Upper lobe of left lung (tissue), 4 donors: ENCODE measurements around the gene PCDHGB4.

Experiments
- EP300 ChIP-seq, 4 donors: sonication (generic); formaldehyde crosslinking; IDR thresholded peaks; one replicate each; pipeline ENCODE4 v1.5.1; 2017; ENCODE audit warnings: antibody characterized with exemption in 4 of 4, control low read depth in 2 of 4
- POLR2A ChIP-seq, 4 donors: fragments of 450-650 bp; IDR thresholded peaks; one replicate each; pipeline ENCODE4 v1.5.1; 2016 to 2017; ENCODE audit warnings: antibody characterized with exemption in 4 of 4, mild to moderate bottlenecking in 2 of 4
- TF ChIP-seq, protein P1 (sequence below), 6 experiments: fragments of 450-650 bp in 4 of 6; fragments of 200-600 bp in 2 of 6; sonication (generic) in 2 of 6; IDR thresholded peaks; one replicate each; pipeline ENCODE4 v1.5.1; 2016 to 2019; ENCODE audit warnings: antibody characterized with exemption in 6 of 6

DNA sequence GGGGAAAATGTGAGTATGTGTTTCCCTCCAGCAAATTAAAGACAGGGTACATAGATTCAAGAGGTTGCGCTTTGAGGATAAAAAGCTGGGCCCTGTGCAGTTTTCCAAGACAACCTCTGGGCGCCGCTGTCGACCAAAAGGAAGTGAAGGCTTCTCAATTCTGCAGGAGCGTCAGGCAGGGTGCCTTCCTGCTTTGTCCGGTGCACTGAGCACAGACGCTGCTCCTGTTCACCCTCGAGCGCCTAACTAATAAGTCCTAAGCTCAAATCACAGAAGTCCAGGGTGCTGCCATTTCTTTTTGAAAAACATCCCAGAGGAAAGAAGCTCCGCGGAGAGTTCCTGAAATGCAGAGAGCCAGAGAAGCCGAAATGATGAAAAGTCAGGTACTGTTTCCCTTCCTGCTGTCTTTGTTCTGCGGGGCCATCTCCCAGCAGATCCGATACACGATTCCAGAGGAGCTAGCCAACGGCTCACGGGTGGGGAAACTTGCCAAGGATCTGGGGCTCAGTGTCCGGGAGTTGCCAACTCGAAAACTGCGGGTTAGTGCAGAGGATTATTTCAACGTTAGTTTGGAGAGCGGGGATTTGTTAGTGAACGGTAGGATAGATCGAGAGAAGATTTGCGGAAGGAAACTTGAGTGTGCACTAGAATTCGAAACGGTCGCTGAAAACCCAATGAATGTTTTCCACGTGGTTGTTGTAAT, 37.4 kb upstream of the PCDHGB4 start, which contains the start of gene PCDHGB1:
- TF ChIP-seq POLR2A (IDR thresholded peaks at IDR 0.05) (no peak), EP300 (IDR thresholded peaks at IDR 0.05) (no peak)
- TF ChIP-seq, protein P1, sequence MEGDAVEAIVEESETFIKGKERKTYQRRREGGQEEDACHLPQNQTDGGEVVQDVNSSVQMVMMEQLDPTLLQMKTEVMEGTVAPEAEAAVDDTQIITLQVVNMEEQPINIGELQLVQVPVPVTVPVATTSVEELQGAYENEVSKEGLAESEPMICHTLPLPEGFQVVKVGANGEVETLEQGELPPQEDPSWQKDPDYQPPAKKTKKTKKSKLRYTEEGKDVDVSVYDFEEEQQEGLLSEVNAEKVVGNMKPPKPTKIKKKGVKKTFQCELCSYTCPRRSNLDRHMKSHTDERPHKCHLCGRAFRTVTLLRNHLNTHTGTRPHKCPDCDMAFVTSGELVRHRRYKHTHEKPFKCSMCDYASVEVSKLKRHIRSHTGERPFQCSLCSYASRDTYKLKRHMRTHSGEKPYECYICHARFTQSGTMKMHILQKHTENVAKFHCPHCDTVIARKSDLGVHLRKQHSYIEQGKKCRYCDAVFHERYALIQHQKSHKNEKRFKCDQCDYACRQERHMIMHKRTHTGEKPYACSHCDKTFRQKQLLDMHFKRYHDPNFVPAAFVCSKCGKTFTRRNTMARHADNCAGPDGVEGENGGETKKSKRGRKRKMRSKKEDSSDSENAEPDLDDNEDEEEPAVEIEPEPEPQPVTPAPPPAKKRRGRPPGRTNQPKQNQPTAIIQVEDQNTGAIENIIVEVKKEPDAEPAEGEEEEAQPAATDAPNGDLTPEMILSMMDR (IDR thresholded peaks at IDR 0.05): peak in 2 of 6 experiments; percentile 17 to 24
